NT2/D1 (cell line): ENCODE measurements around the gene CLDN34.

Experiments used
- SUZ12 ChIP-seq: IDR thresholded peaks from 2 replicates; pipeline ENCODE4 v1.6.1; 2011; ENCODE audit not compliant: insufficient read length, insufficient read depth; ENCODE audit errors: extremely low read depth
- YY1 ChIP-seq: IDR thresholded peaks from 2 replicates; pipeline ENCODE4 v1.6.1; 2011; ENCODE audit not compliant: insufficient read length, insufficient read depth
- ZNF274 ChIP-seq: IDR thresholded peaks from 2 replicates; pipeline ENCODE4 v1.6.1; 2011; ENCODE audit warnings: mild to moderate bottlenecking, low read depth, low read length

DNA sequence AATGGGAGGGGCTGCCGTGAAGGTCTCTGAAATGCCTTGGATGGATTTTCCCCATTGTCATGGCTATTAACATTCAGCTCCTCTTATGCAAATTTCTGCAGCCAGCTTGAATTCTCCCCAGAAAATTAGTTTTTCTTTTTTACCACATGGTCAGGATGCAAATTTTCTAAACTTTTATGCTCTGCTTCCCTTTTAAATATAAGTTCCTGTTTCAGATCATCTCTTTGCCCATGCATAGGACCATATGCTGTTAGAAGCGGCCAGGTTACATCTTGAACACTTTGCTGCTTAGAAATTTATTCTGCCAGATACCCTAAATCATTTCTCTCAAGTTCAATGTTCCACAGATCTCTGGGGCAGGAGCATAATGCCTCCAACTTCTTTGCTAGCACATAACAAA is 13.8 kb upstream of the CLDN34 start:
- no peak for TF ChIP-seq SUZ12
- no peak for TF ChIP-seq ZNF274
- TF ChIP-seq YY1: no peak
